Right kidney (tissue), 1 donor: Measurements from ENCODE around the gene ALOX5.

Experiments used
- DNase-seq: peaks from one replicate; pipeline ENCODE4 v3.0.0-alpha.2; 2016

The ALOX5 gene

DNA sequence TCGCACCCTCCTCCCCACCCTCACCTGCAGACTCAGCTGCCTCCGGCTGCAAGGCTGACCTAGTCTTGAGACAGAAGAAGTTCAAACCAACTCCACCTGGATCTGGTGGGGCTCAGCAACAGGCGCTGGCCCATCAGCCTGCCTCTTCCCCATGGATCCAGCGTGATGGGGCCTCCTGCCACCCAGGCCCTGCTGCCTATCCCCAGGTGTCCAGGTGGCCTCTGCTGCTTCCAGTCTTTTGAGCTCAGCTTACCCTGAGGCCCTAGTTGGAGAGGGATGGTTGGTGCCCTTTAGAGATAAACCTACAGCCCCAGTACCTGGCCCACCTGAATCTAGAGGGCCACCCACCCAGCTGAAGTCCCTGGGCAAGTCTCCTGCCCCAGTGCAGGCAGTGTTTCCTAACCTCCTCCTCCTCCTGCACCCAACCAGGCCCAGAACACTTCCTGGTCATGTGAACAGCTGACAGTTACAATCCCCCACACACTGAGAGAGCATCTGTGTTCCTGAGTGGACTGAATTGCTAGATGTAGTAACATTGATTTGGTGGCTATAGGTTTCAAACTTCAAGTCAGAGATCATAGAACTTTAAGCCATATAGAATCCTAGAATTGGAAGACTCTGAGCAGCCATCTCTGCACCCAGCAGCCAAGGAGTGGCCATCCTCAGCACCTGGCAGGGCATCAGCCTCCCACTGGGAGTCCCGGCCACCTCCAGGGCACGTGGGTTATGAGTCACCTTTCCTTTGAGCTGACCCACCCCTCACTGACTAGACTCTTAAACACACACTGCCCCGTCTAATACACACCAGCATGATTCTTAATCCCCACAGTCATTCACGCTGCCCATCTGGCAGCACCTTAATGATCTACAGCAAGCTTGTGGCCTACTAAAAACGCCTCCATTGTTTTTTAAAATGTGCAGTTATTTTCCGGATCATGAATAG lies 51.9 kb downstream of the ALOX5 start:
- DNase-seq, result no peak

GRCh38 chr10:45427262-45427969 lies 53.4 kb downstream of the ALOX5 start:
- DNase-seq, result peak; percentile 60

GRCh38 chr10:45427970-45428366 lies 54.0 kb downstream of the ALOX5 start:
- DNase-seq, result no peak

DNA sequence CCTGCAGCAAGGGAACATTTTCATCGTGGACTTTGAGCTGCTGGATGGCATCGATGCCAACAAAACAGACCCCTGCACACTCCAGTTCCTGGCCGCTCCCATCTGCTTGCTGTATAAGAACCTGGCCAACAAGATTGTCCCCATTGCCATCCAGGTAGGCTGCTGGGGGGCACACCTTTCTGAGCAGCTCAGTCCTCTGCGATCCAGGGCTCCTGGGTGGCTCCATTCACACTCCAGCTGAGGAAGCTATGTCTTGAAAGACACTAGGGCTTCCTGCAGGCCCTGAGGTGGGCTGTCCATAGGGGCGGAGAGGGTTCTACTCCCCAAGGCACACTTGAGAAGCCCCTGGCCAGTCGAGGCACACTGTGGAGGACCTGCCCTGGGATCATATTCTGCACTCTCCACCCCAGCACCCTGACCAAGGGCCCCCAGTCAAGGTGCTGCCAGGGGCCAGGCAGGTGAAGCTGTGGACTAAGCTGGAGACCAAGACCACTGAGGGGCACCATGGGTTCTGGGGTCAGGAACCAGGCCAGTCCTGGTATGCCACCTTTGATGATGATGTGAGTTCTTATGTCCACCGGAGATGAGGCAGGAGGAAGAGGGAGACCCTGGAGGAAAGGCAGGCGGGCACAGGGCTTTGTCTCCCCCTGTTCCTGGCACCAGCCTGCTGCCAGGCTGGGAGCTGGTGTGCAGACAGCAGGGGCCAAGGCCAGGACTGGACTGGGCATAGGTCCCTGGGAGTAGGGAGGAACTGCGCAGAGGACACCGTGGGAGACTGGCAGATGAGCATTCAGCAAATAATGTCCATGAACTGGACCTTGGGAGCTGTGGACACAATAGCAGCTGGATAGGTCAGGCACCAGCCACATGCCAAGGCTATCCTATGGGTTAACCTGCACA lies 54.8 kb downstream of the ALOX5 start:
- DNase-seq, result no peak

GRCh38 chr10:45429790-45430189 lies 55.8 kb downstream of the ALOX5 start:
- DNase-seq, result no peak

GRCh38 chr10:45432113-45432512 lies 58.1 kb downstream of the ALOX5 start:
- no peak for DNase-seq

DNA sequence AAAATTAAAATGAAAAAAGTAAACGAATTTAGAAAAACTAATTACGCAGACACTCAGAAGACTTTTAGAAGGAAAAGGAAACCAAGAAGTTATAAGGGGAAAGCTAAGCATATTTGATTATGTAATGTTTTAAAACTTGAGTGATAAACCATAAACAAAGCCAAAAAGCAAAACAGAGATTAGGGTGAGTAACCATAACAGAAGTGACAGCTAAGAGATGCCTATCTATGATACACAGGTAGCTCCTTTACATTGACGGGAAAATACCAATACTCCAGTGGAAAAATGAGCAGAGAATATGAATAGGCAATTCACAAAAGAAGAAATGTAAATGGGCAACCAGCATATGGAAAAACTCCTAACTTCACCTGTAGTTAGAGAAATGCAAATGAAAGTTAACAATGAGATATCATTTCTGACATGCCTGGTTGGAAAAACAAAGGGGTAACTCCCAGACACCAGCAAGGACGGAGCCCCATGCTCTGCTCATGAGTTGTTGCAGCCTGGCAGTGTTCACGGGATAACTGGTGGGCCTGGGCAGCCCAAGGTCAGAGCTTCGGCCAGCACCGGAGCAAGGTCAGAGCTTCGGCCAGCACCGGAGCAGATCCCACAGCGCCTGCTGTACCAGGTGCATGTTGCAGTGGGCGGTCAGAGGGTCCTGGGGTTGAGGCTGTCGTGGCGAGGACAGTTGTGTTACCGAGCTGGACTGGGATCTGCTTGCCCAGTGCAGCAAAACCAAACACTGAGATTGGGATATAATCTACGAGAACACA lies 58.9 kb downstream of the ALOX5 start:
- DNase-seq, result no peak

- DNase-seq, result no peak
These were observed 59.9 kb downstream of the ALOX5 start for GRCh38 chr10:45433716-45434469.

DNA sequence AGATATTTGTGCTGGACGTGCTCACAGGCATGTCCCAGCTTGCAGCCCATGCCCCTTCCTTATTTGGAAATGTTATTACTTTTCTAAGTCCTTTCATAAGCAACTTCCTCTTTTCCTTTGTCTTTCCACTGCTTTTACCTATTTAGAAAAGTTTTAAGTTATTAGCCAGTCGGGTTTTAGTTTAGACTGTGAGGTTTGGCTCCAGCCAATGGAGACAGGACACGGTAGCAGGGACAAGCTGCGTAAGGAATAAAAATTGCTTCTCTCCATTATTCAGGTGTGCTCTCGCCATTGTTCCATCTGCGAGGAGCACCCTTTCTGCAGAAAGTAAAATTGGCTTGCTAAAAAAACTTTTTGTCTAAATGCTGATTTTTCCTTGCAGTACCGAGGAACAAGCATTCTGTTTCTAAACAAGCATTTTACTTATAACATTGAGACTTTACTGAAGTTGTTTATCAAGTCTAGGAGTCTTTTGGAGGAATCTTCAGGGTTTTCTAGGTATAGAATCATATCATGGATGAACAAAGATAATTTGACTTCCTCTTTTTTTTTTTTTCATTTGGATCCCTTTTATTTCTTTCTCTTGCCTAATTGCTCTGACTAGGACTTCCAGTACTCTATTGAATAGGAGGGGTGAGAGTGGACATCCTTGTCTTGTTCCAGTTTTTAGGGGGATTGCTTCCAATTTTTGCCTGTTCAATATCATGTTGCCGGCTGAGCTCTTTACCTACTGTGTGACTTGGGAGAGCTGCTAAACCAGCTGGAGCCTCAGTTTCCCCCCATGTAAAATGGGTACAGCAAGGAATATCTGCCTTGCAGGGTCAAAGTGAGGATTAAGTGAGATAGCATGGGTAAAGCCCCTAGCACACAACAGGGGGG lies 63.8 kb downstream of the ALOX5 start:
- no peak for DNase-seq

- DNase-seq, result no peak
These were observed 64.6 kb downstream of the ALOX5 start for GRCh38 chr10:45438466-45439090.

DNA sequence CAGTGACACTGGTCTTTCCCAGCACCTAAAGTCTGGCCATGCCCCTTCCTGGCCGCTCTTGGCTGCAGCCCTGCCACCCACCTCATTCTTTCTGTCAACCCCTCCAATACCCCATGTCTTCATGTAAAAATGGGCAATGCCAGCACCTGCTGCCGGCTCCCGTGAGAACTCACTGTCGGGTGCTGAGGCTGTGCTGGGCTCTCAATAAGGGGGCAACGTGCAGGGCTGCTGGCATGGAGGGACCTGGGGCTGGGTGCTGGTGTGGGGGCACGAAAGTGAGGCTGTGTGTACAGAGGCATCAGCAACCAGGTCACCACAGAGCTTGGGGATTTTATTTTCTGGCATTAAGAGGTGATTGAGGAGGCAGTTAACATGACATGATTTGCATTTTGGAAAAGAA lies 65.3 kb downstream of the ALOX5 start:
- DNase-seq, result no peak

GRCh38 chr10:45439873-45440272 lies 65.9 kb downstream of the ALOX5 start:
- DNase-seq, result no peak

- DNase-seq, result no peak
These were observed 66.6 kb downstream of the ALOX5 start for GRCh38 chr10:45440511-45441062.

DNA sequence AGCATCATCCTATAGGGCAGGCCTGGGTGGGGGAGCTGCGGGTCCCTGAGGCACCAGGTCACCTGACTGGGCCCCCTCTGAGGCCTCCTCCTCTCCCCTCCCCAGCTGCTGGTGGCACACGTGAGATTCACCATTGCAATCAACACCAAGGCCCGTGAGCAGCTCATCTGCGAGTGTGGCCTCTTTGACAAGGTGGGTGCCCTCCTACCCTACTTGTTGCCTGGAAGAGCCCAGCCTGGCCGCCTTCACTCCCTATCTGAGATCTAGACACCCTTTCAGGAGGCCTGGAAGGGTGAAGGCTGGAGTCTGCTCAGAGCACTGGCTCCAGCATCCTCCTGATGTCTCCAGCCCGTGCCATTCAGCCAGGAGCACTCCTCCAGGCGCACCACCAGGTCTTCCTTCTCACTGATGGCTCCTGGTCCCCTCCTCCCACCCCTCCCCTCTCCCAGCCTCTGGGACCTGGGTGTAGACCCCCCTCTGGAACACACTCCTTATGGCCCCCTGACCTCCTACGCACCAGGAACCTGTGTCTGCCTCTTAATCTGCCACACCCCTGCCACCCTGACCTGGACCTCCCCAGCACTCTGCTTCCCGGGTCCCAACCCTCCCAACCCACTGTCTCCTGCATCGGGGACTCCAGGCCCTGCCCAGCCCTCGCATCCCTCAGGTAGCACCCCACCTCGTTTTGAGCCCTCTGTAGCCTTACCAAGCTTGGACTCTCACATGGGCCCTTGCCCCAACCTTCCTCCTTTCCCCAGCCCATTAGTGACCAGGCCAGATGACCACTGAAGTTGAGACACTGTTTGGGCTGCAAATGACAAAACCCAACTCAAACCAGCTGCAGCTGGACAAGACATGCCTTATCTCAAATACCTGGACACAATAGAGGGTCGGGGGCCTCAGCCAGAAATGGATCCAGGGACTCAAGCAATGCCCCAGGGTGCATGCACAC lies 67.5 kb downstream of the ALOX5 start:
- no peak for DNase-seq

GRCh38 chr10:45442251-45442650 lies 68.2 kb downstream of the ALOX5 start:
- DNase-seq, result no peak

- no peak for DNase-seq
These were observed 68.6 kb downstream of the ALOX5 start for GRCh38 chr10:45442662-45443061.

DNA sequence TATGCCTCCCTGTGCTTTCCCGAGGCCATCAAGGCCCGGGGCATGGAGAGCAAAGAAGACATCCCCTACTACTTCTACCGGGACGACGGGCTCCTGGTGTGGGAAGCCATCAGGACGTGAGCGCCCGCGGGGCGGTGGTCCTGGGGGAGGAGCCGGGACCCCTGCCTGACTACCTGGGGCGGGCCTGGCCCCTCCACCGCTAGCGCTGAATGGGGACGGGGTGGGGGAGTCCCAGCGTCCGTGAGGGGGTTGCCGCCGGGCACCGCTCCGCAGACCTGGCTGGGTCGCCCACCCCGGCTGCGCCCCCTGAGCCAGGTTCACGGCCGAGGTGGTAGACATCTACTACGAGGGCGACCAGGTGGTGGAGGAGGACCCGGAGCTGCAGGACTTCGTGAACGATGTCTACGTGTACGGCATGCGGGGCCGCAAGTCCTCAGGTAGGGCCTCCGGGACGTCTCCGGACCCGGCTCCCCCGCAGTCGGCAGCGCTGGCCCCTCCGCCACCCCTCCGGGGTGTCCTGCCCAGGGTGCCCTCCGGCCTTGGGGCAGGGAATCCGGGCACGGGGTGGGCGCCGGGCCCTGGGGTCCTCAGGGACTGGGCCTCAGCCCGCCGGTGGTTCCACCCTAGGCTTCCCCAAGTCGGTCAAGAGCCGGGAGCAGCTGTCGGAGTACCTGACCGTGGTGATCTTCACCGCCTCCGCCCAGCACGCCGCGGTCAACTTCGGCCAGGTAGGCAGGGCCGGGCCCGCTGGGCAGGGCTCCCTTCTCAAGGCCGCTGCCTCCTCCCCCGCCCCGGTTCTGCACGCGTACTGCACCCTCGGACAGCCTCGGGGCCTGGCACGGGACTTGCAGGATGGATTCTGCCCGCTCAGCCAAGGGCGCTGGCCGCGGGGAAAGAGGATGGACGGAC lies 69.3 kb downstream of the ALOX5 start:
- no peak for DNase-seq
